ENCODE data around the gene UTP18. TPM values are rescaled to one million over a fixed set of nuclear protein-coding genes. Genes with fewer than 3 reads are reported as not detected.
"Not testable (repeated sequence)": the region's sequence is repeated elsewhere in the genome, so short reads cannot be mapped to it uniquely, and the experiment has no call there.

UTP18 gene
- total RNA-seq, 1 experiment from 2014 or later: 55.3 TPM

DNA sequence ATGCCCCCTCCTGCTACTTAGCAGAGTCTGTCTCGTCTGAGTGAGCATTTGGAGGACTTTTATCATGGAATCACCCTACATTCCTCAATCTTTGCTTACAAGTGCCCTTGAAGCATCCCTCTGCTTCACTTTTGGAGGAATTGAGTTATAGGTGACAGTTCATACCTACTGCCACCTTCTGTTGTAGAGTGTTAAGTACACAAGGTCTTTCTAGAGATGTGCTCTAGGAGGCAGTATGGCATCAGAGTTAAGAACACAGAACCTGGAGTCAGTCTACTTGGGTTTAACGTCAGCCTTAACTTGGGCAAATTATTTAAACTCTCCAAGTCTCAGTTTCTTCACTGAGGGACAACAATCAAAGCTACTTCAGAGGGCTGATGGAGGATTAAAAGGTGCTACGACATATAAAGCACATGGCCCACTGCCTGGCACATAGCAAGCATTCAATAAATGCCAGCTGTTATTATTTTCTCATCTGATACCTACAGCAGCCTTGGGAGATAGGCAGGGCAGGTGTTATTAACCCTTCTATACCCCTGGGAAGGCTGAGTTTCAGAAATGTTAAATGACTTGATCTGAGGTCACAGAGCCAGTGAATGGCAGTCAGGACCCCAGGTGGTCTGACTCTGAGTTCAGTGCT, 62.2 kb downstream of the UTP18 start:
- no peaks in the 10 kb centered on the region for H3K36me3 Mint-ChIP-seq (ENCODE audit: insufficient read depth, unreplicated experiment)
- Histone ChIP-seq H3K36me3 (ENCODE audit: control insufficient read depth, insufficient read depth, low read length) (no peaks in the 10 kb centered on the region), H3K4me3 (ENCODE audit: low read depth, low read length) (no peak overlapping the region), H3K9me3 (peaks cover 10% of the 10 kb centered on the region), H3K4me1 (peaks cover 18% of the 10 kb centered on the region), H3K27me3 (replicated peaks; ENCODE audit: control insufficient read depth, insufficient read depth, low read length) (no peaks in the 10 kb centered on the region)
- H3K9me3 Mint-ChIP-seq (ENCODE audit: unreplicated experiment): peaks cover 11% of the 10 kb centered on the region
- ChIA-PET CTCF (no interaction called here), POLR2A (no interaction called here)
- intact Hi-C loops (cut with micrococcal nuclease; ENCODE audit: unreplicated experiment): loop anchor here (1.0 to 5.0 kb wide), 2 partner anchors 24 to 215 kb away; no protein-coding TSS in a partner anchor
- peaks cover 7% of the 10 kb centered on the region for H3K27me3 Mint-ChIP-seq (ENCODE audit: insufficient read depth, unreplicated experiment)
- no peak overlapping the region for H3K27ac Mint-ChIP-seq (ENCODE audit: unreplicated experiment)
- peak in 1 of 2 experiments; percentile 23 for DNase-seq
- TF ChIP-seq, protein P1, sequence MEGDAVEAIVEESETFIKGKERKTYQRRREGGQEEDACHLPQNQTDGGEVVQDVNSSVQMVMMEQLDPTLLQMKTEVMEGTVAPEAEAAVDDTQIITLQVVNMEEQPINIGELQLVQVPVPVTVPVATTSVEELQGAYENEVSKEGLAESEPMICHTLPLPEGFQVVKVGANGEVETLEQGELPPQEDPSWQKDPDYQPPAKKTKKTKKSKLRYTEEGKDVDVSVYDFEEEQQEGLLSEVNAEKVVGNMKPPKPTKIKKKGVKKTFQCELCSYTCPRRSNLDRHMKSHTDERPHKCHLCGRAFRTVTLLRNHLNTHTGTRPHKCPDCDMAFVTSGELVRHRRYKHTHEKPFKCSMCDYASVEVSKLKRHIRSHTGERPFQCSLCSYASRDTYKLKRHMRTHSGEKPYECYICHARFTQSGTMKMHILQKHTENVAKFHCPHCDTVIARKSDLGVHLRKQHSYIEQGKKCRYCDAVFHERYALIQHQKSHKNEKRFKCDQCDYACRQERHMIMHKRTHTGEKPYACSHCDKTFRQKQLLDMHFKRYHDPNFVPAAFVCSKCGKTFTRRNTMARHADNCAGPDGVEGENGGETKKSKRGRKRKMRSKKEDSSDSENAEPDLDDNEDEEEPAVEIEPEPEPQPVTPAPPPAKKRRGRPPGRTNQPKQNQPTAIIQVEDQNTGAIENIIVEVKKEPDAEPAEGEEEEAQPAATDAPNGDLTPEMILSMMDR (IDR thresholded peaks at IDR 0.05; ENCODE audit: insufficient read depth in 1 of 2, low read depth in 1 of 2, low read length in 1 of 2, severe bottlenecking in 1 of 2, unreplicated experiment in 1 of 2): peak; percentile 0 to 87
- H3K4me1 Mint-ChIP-seq (ENCODE audit: low read depth, unreplicated experiment): peaks cover 15% of the 10 kb centered on the region
- no peak overlapping the region for H3K4me3 Mint-ChIP-seq (ENCODE audit: unreplicated experiment)
- no TSS peak for BruUV-seq (replicated peaks)

DNA sequence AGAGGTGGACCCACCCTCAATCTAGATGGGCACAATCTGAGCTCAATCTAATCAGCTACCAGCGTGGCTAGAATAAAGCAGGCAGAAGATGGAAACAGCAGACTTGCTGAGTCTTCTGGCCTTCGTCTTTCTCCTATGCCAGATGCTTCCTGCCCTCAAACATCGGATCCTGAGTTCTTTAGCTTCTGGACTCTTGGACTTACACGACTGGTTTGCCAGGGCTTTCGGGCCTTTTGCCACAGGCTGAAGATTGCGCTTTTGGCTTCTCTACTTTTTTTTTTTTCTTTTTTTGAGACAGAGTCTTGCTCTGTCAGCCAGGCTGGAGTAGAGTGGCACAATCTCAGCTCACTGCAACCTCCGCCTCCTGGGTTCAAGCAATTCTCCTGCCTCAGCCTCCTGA, 65.1 kb downstream of the UTP18 start:
- Mint-ChIP-seq H3K4me3 (ENCODE audit: unreplicated experiment) (no peak overlapping the region), H3K4me1 (ENCODE audit: low read depth, unreplicated experiment) (peaks cover 1% of the 10 kb centered on the region), H3K9me3 (ENCODE audit: unreplicated experiment) (peaks cover 10% of the 10 kb centered on the region), H3K27ac (ENCODE audit: unreplicated experiment) (no peak overlapping the region), H3K36me3 (ENCODE audit: insufficient read depth, unreplicated experiment) (no peaks in the 10 kb centered on the region), H3K27me3 (ENCODE audit: insufficient read depth, unreplicated experiment) (peaks cover 15% of the 10 kb centered on the region)
- no TSS peak for BruUV-seq (replicated peaks)
- no peak for DNase-seq
- Histone ChIP-seq H3K4me1 (peaks cover 8% of the 10 kb centered on the region), H3K4me3 (ENCODE audit: low read depth, low read length) (no peak overlapping the region), H3K9me3 (no peaks in the 10 kb centered on the region), H3K27me3 (replicated peaks; ENCODE audit: control insufficient read depth, insufficient read depth, low read length) (no peaks in the 10 kb centered on the region), H3K36me3 (ENCODE audit: control insufficient read depth, insufficient read depth, low read length) (no peaks in the 10 kb centered on the region)
- ChIA-PET CTCF (interaction anchor here (0.7 kb wide), 1 partner anchor 30 kb away, joined by 3 read pairs; no protein-coding TSS in a partner anchor), POLR2A (no interaction called here)
- TF ChIP-seq, protein P1 (IDR thresholded peaks at IDR 0.05; ENCODE audit: insufficient read depth in 1 of 2, low read depth in 1 of 2, low read length in 1 of 2, severe bottlenecking in 1 of 2, unreplicated experiment in 1 of 2): no peak
- intact Hi-C loops (cut with micrococcal nuclease; ENCODE audit: unreplicated experiment): no loop called here

DNA sequence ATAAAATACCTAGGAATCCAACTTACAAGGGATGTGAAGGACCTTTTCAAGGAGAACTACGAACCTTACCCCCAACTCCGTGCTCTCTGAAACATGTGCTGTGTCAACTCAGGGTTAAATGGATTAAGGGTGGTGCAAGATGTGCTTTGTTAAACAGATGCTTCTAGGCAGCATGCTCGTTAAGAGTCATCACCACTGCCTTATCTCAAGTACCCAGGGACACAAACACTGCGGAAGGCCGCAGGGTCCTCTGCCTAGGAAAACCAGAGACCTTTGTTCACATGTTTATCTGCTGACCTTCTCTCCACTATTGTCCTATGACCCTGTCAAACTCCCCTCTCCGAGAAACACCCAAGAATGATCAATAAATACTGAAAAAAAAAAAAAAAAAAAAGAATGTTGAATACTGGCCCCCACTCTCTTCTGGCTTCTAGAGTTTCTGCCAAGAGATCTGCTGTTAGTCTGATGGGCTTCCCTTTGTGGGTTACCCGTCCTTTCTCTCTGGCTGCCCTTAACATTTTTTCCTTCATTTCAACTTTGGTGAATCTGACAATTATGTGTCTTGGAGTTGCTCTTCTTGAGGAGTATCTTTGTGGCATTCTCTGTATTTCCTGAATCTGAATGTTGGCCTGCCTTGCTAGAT, 70.6 kb downstream of the UTP18 start:
- H3K9me3 Mint-ChIP-seq (ENCODE audit: unreplicated experiment); DNase-seq; CTCF ChIA-PET; H3K9me3 ChIP-seq; H3K4me1 Mint-ChIP-seq (ENCODE audit: low read depth, unreplicated experiment); H3K4me1 ChIP-seq; H3K4me3 ChIP-seq (ENCODE audit: low read depth, low read length); H3K4me3 Mint-ChIP-seq (ENCODE audit: unreplicated experiment); POLR2A ChIA-PET; H3K27ac Mint-ChIP-seq (ENCODE audit: unreplicated experiment); intact Hi-C loops (cut with micrococcal nuclease; ENCODE audit: unreplicated experiment); H3K36me3 Mint-ChIP-seq (ENCODE audit: insufficient read depth, unreplicated experiment); H3K36me3 ChIP-seq (ENCODE audit: control insufficient read depth, insufficient read depth, low read length); BruUV-seq (replicated peaks); H3K27me3 ChIP-seq (replicated peaks; ENCODE audit: control insufficient read depth, insufficient read depth, low read length): not testable (repeated sequence)
- peaks cover 14% of the 10 kb centered on the region for H3K27me3 Mint-ChIP-seq (ENCODE audit: insufficient read depth, unreplicated experiment)
